ENCODE results near the gene GFRA1.

GFRA1 gene

GRCh38 chr10:116157485-116157884 is 115.5 kb downstream of the GFRA1 start:
- DNase-seq (ENCODE audit: low spot score) = no peak

GRCh38 chr10:116156819-116157218 is 116.2 kb downstream of the GFRA1 start:
- no peak for DNase-seq (ENCODE audit: low spot score)

GRCh38 chr10:116155191-116155590 is 117.8 kb downstream of the GFRA1 start:
- no peak for DNase-seq (ENCODE audit: low spot score)

GRCh38 chr10:116154651-116155050 is 118.4 kb downstream of the GFRA1 start:
- no peak for DNase-seq (ENCODE audit: low spot score)

GRCh38 chr10:116151076-116151475 is 121.9 kb downstream of the GFRA1 start:
- DNase-seq (ENCODE audit: low spot score) = no peak

GRCh38 chr10:116150606-116151005 is 122.4 kb downstream of the GFRA1 start:
- no peak for DNase-seq (ENCODE audit: low spot score)

- no peak for DNase-seq (ENCODE audit: low spot score)
Measured at GRCh38 chr10:116147147-116147905, 125.7 kb downstream of the GFRA1 start.

- DNase-seq (ENCODE audit: low spot score) = no peak
Measured at GRCh38 chr10:116146372-116147140, 126.5 kb downstream of the GFRA1 start.

GRCh38 chr10:116143673-116144222 is 129.3 kb downstream of the GFRA1 start:
- DNase-seq (ENCODE audit: low spot score) = no peak

GRCh38 chr10:116141855-116142254 is 131.2 kb downstream of the GFRA1 start:
- no peak for DNase-seq (ENCODE audit: low spot score)

GRCh38 chr10:116141246-116141645 is 131.8 kb downstream of the GFRA1 start:
- no peak for DNase-seq (ENCODE audit: low spot score)

- no peak for DNase-seq (ENCODE audit: low spot score)
Measured at GRCh38 chr10:116139886-116140285, 133.1 kb downstream of the GFRA1 start.

GRCh38 chr10:116138897-116139296 is 134.1 kb downstream of the GFRA1 start:
- DNase-seq (ENCODE audit: low spot score) = no peak

- DNase-seq (ENCODE audit: low spot score) = no peak
Measured at GRCh38 chr10:116136261-116136660, 136.7 kb downstream of the GFRA1 start.

- no peak for DNase-seq (ENCODE audit: low spot score)
Measured at GRCh38 chr10:116134322-116134721, 138.7 kb downstream of the GFRA1 start.

GRCh38 chr10:116133634-116134033 is 139.4 kb downstream of the GFRA1 start:
- no peak for DNase-seq (ENCODE audit: low spot score)

- DNase-seq (ENCODE audit: low spot score) = no peak
Measured at GRCh38 chr10:116132780-116133399, 140.1 kb downstream of the GFRA1 start.

GRCh38 chr10:116130006-116130405 is 143.0 kb downstream of the GFRA1 start:
- no peak for DNase-seq (ENCODE audit: low spot score)

GRCh38 chr10:116126954-116127695 is 145.9 kb downstream of the GFRA1 start:
- DNase-seq (ENCODE audit: low spot score) = no peak

- DNase-seq (ENCODE audit: low spot score) = no peak
Measured at GRCh38 chr10:116126239-116126638, 146.8 kb downstream of the GFRA1 start.

- no peak for DNase-seq (ENCODE audit: low spot score)
Measured at GRCh38 chr10:116125180-116125579, 147.8 kb downstream of the GFRA1 start.

- no peak for DNase-seq (ENCODE audit: low spot score)
Measured at GRCh38 chr10:116124777-116125176, 148.2 kb downstream of the GFRA1 start.
